Activated T-helper 1 cell treated with Interleukin-2 at 50 U/mL for 16 hours (primary cell): ENCODE measurements around the gene EXOSC5.
"Not testable (repeated sequence)": the region's sequence is repeated elsewhere in the genome, so short reads cannot be mapped to it uniquely, and the experiment has no call there.

Experiments used
- DNase-seq: peaks from one replicate; pipeline ENCODE4 v3.0.0-alpha.2; 2020; ENCODE audit warnings: low read depth

The EXOSC5 gene

DNA sequence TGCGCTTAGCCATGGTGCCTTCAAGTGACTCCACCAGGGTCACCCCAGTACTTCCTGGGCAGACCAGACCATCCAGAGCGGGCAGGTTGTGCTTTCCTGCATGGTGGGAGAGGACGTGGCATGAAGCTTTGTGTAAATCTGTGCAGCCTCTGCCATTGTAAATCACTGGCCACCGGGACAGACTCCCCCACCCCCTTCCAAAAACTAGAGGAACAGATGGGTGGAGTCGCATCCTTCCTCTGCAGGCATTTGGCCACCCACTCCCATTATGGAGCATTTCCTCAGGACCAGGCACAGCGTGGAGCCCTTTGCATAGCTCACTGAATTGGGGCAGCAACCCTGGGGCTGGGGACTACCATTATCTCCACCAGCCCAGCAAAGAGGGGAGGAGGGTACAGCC, 8.6 kb upstream of the EXOSC5 start:
- DNase-seq, result no peak

GRCh38 chr19:41403181-41403970, 6.2 kb upstream of the EXOSC5 start:
- no peak for DNase-seq

DNA sequence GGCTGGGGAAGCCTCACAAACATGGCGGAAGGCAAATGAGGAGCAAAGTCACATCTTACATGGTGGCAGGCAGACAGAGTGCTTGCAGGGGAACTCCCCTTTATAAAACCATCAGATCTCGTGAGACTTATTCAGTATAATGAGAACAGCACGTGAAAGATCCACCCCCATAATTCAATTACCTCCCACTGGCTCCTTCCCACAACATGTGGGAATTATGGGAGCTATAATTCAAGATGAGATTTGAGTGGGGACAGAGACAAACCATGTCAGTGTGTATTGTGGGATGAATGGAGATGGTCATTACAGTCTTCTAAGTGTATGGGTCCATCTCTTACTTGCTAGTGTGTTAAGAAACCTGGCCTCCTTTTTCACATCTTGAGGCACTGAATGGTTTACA, 4.9 kb upstream of the EXOSC5 start:
- no peak for DNase-seq

GRCh38 chr19:41401483-41401882, 4.3 kb upstream of the EXOSC5 start:
- no peak for DNase-seq

DNA sequence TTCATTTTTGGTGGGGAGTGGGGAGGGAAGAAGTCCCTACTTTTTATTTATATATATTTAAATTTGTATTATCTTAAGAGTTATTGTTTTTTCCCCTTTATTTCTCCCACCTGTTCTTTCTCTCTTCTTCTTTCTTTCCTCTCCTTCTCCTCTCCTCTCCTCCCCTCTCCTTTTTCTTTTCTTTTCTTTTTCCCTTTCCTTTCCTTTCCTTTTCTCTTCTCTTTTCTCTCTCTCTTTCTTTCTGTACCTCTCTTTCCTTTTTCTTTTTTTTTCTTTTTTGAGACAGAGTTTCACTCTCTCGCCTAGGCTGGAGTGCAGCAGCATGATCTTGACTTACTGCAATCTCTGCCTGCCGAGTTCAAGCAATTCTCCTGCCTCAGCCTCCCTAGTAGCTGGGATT, 2.4 kb upstream of the EXOSC5 start:
- no peak for DNase-seq

DNA sequence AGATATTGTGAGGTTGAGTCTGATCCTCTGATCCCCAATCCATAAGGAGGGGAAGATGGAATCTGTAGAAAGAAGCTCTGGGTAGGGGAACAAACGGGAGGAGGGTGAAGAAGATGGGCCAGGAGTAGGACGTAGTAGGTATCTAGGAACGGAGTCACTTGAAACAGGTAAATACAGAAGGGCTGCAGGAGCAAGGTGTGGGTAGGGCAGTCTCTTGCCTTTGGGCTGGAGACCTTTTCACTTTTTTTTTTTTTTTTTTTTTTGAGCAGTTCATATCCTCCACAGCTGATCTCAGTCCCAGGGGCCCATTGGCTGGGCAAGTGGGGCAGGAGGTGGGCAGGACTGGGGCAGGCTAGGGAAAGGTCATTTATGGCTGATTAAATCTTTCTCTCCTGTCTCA, 1.9 kb upstream of the EXOSC5 start:
- DNase-seq, result no peak

DNA sequence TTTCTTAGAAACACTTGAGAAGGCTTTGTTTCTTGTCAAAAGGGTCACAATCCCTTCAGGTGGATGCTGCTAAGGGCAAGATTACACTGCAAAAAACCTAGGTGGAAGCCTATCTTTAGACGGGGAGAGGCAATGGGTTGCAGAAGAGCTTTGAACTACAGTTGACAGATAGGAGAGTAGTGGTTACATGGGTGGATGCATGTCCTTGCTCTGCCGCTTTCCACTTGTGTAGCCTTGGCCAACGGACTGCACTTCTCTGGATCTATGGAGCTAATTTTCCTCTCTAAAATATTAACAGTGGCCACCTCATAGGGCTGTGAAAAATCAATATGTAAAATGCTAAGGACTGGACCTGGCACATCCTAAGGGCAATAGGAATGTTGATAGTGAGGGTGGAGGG, 1.4 kb upstream of the EXOSC5 start:
- no peak for DNase-seq

- DNase-seq, result no peak
Observed at GRCh38 chr19:41398050-41398418, 875 bp upstream of the EXOSC5 start.

DNA sequence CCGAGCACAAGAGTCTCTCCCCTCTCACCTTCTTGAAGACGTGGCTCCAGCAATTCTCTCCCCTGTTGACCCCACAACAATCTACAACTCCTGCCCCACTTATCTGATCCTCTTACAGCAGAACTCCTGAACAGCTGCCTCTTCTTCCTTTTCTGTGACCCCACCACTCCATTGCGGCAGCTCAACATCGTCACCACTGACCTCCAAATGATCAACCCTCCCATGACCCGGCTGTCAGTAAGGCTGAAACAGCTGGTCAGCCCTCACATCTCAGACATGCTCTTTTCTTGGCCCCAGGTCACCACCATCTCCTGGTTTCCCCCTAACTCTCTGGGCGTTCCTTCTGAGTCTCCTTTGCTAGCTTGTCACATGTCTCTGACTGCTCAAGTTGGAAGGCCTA, 1.8 kb downstream of the EXOSC5 start:
- no peak for DNase-seq

DNA sequence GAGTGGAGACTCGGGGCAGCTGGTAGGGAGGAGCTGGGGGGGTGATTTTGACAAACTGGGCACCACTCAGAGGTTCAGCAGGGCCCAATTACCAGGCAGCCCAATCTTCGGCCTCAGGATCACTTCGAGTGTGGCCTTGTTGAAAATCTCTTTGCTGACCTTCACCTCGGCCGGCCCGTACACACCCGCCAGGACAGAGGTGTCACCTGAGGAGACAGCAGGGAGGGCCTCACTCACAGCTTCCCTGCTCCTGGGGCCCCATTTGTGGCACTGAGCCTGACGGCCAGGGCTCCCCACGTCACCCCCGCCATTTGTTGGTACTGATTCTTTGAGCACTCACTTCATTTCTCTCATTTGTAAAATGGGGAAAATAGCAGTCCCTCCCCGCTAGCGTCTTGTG, 4.4 kb downstream of the EXOSC5 start:
- no peak for DNase-seq

- no peak for DNase-seq
Observed at GRCh38 chr19:41391618-41392017, 5.5 kb downstream of the EXOSC5 start.

DNA sequence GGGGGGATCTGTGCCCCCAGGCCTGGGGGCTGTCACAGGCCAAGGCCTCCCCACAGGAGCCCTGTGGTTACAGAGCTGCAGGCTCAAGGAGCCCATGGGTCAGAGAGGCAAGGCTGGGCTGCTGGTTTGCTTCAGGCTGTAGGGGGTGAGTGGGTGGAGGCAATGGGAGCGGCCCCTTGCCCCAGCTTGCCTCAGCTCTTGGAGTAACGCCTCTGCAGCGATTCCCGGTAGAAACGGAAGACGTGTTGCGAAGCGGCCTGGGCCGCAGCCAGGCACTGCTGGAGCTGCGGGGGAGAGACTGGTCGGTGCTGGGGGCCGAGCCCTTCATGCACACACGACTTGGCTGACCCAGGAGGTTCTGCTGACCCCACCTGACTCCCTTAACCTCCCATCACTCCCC, 10.7 kb downstream of the EXOSC5 start:
- DNase-seq, result no peak

DNA sequence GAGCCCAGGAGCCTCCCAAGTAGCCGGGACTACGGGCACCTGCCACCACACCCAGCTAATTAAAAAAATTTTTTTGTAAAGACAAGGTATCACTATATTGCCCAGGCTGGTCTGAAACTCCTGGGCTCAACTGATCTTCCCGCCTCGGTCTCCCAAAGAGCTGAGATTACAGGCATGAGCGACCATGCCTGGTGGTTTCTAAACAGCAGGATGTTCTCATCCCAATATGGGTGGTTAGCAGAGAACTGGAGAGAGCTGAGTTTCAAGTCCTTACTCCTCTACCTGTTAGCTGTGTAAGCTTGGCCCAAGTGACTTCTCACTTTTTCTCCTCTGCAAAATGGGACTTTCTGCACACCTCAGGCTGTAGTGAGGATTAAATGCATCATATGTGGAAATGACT, 12.8 kb downstream of the EXOSC5 start:
- no peak for DNase-seq

GRCh38 chr19:41381536-41381935, 15.6 kb downstream of the EXOSC5 start:
- not testable (repeated sequence) for DNase-seq

DNA sequence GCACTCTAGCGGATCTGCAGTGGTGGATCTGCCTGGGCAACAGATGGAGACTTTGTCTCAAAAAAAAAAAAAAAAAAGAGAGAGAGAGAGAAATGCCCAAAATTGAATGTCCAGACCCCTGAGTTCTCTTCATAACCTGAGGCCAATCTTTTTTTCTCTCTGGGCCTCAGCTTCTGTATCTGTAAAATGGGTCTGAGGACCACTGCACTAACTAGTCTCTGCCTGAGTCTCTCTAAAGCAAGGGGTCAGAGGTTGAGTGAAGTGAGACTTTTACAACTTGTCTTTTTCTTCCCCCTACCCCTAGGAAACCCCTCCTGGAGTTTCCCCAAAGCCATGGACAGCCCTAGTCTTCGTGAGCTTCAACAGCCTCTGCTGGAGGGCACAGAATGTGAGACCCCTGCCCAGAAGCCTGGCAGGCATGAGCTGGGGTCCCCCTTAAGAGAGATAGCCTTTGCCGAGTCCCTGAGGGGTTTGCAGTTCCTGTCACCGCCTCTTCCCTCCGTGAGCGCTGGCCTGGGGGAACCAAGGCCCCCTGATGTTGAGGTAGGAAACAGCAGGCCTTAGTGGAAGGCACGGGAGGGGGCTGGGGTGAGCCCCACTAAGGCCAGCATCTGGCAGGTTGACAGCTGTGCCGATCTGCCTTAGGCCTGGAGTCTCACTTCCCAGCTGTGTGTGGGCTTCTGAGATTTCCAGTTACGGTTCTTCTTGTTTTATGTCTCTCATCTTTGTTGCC, 19.0 kb downstream of the EXOSC5 start:
- DNase-seq, result no peak

DNA sequence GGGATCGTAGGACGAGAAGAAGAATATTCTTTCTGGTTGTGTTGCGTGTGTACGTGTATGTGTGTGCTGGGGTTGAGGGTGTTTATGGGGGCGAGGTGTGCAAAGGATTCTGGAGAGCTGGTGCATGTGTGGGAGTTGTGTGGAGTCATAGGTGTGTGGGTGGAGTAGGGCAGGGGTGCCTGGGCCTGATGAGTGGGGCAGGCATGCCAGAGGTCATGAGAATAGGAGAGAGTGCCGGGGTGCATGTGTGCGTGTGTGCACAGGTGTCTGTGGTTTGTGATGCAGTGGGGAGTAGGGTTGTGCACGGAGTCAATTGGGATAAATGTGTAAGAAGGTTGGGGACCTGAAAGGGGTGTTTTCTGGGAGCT, 20.2 kb downstream of the EXOSC5 start:
- no peak for DNase-seq

DNA sequence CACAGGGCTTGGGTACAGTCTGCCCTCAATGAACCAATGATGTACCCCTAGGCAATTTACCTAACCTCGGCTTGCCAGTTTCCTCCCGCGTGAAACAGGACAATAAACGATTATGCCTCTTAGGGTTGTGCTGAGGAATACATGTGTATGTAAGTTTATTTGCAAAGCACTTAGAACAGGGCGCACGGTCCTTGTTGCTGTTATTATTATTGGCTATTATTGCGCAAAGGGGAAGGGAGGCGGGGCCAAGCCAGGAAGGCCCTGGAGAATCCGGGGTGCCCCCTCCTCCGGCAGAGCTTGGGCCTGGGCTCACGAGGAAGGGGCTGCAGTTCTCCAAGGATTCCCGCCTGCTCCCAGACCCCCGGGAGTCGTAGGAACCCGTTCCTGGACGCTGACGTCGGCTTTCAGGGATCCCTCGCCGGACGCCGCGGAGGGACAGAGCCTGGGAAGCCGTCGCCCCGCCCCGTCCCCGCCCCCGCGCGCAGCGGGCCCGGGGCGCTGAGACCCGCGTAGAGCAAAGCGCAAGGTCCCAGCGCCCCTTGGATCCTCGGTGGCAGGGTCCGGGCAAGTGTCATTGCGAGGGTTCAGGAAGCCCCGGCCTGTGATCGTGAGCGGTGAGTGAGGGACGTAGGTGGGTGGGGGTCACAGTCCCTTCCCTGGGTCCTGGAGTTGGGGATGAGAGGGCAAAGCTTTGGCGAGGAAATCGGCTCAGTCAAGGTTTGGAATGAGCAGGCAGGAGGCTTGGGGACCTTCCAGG, 20.7 kb downstream of the EXOSC5 start, which contains the start of gene TMEM91:
Gene TMEM91 (plus strand): TSS at position 293 of the 757 bp plus-strand sequence. CDS start 1,777 bp downstream, outside the sequence.
- DNase-seq, result no peak

GRCh38 chr19:41373993-41374392, 23.2 kb downstream of the EXOSC5 start:
- no peak for DNase-seq

GRCh38 chr19:41372501-41372900, 24.7 kb downstream of the EXOSC5 start:
- DNase-seq, result no peak

DNA sequence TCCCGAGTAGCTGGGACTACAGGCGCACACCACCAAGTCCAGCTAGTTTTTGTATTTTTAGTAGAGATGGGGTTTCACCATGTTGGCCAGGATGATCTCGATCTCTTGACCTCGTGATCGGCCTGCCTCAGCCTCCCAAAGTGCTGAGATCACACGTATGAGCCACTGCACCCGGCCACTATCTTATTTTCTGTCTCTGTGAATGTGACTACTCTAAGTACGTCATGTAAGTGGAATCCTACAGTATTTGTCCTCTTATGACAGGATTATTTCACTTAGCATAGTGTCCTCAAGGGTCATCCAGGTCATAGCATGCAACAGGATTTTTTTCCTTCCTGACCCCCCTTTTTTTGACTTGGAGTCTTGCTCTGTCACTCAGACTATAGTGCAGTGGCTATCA, 25.6 kb downstream of the EXOSC5 start:
- no peak for DNase-seq

GRCh38 chr19:41371119-41371518, 26.0 kb downstream of the EXOSC5 start:
- DNase-seq, result not testable (repeated sequence)

GRCh38 chr19:41369769-41370168, 27.4 kb downstream of the EXOSC5 start:
- no peak for DNase-seq

GRCh38 chr19:41367848-41368301, 29.3 kb downstream of the EXOSC5 start:
- DNase-seq, result no peak
